Lower lobe of right lung (tissue), 2 donors: ENCODE measurements around the gene MEIS3. TPM values are rescaled to one million over a fixed set of nuclear protein-coding genes. Genes with fewer than 3 reads are reported as not detected.

ENCODE experiments used
- ATAC-seq, 2 donors: fragments of 200-7000 bp; cut with Tn5 transposase; one replicate each; pipeline ENCODE4 v1.9.1; 2020 to 2022; ENCODE audit warnings: mild to moderate bottlenecking in 2 of 2, moderate library complexity in 2 of 2
- DNase-seq: peaks from one replicate; pipeline ENCODE4 v3.0.0-alpha.2; 2020
- H3K27ac ChIP-seq: fragments of 200-600 bp; one replicate; pipeline ENCODE4 v1.8.0; 2022
- H3K27me3 ChIP-seq: fragments of 200-600 bp; one replicate; pipeline ENCODE4 v1.8.0; 2022; ENCODE audit warnings: low read depth
- H3K36me3 ChIP-seq: fragments of 200-600 bp; one replicate; pipeline ENCODE4 v1.8.0; 2022; ENCODE audit warnings: mild to moderate bottlenecking
- H3K4me1 ChIP-seq: fragments of 200-600 bp; one replicate; pipeline ENCODE4 v1.8.0; 2022
- H3K4me3 ChIP-seq: fragments of 200-600 bp; one replicate; pipeline ENCODE4 v1.8.0; 2022; ENCODE audit warnings: mild to moderate bottlenecking
- H3K9me3 ChIP-seq: fragments of 200-600 bp; one replicate; pipeline ENCODE4 v1.8.0; 2022
- CTCF ChIP-seq: fragments of 200-600 bp; IDR thresholded peaks from one replicate; pipeline ENCODE4 v1.8.0; 2022; ENCODE audit warnings: antibody characterized with exemption, mild to moderate bottlenecking
- intact Hi-C: fragments of 100-400 bp; cut with DNase I; formaldehyde crosslinking; loops from one replicate; pipeline ENCODE4 v1.11.0; 2022
- total RNA-seq: library from RNA; stranded (reverse); fragmentation: NEBNext Ultra II Directional; extraction: Animal tissue kit (Norgen Biotek cat#: 25700); gene quantifications from one replicate; pipeline ENCODE4 v1.2.1, GENCODE V29; 2021
- donor health status: DM: no; HTN: yes; CAD: no; lungs with severe emphysema.

Gene MEIS3
- total RNA-seq, 1 donor from 2014 or later: 5.3 TPM

GRCh38 chr19:47381653-47382279 lies 37.6 kb downstream of the MEIS3 start:
- H3K4me3 ChIP-seq: no peak overlapping the region
- H3K4me1 ChIP-seq: no peaks in the 10 kb centered on the region
- ATAC-seq: peak; percentile 42 to 63
- no peak for TF ChIP-seq CTCF
- no peaks in the 10 kb centered on the region for H3K27me3 ChIP-seq
- H3K27ac ChIP-seq: peak overlapping the region; percentile 11
- intact Hi-C loops: no loop called here
- H3K36me3 ChIP-seq: peaks cover 55% of the 10 kb centered on the region
- no peaks in the 10 kb centered on the region for H3K9me3 ChIP-seq
- DNase-seq: peak; percentile 80

- no peak overlapping the region for H3K27ac ChIP-seq
- H3K4me1 ChIP-seq: no peaks in the 10 kb centered on the region
- DNase-seq: no peak
Measured at GRCh38 chr19:47381121-47381520, 38.2 kb downstream of the MEIS3 start.

DNA sequence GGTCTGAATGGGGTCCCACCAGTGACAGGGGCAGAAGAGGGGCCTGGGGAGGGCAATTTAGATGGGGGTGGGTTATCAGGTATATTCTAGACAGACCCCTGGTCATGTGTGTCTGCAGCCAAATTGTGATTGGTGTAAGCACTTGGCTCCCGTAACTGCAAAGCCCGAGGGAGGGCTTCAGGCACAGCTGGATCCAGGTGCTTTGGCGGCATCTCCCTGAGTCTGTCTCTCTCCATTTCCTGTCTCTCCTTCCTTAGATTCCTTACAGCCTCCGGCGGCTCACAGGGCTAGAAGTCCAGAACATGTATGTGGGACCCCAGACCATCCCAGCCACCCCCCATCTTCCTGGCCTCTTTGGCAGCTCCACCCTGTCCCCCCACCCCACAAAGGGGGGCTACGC lies 38.8 kb downstream of the MEIS3 start:
- ATAC-seq (no peak), DNase-seq (no peak)
- no peak for TF ChIP-seq CTCF
- H3K36me3 ChIP-seq: peaks cover 67% of the 10 kb centered on the region
- H3K27me3 ChIP-seq: no peaks in the 10 kb centered on the region
- no peak overlapping the region for H3K27ac ChIP-seq
- no peaks in the 10 kb centered on the region for H3K9me3 ChIP-seq
- intact Hi-C loops: no loop called here
- H3K4me3 ChIP-seq: no peak overlapping the region
- no peaks in the 10 kb centered on the region for H3K4me1 ChIP-seq

More at GRCh38 chr19:47381121-47381520, 38.2 kb downstream of the MEIS3 start:
- H3K36me3 ChIP-seq: peaks cover 62% of the 10 kb centered on the region
- H3K4me3 ChIP-seq: no peak overlapping the region
- intact Hi-C loops: no loop called here
- no peaks in the 10 kb centered on the region for H3K9me3 ChIP-seq
- TF ChIP-seq CTCF: no peak
- ATAC-seq: no peak
- H3K27me3 ChIP-seq: no peaks in the 10 kb centered on the region

GRCh38 chr19:47379381-47379938 lies 39.9 kb downstream of the MEIS3 start:
- no peak for TF ChIP-seq CTCF
- no peak overlapping the region for H3K4me3 ChIP-seq
- intact Hi-C loops: no loop called here
- H3K27ac ChIP-seq: no peak overlapping the region
- no peaks in the 10 kb centered on the region for H3K27me3 ChIP-seq
- peaks cover 78% of the 10 kb centered on the region for H3K36me3 ChIP-seq
- ATAC-seq (no peak), DNase-seq (no peak)
- no peaks in the 10 kb centered on the region for H3K9me3 ChIP-seq
- H3K4me1 ChIP-seq: no peaks in the 10 kb centered on the region

GRCh38 chr19:47378246-47378645 lies 41.1 kb downstream of the MEIS3 start:
- no peak for ATAC-seq
- Histone ChIP-seq H3K36me3 (peaks cover 90% of the 10 kb centered on the region), H3K27ac (no peak overlapping the region), H3K4me1 (no peaks in the 10 kb centered on the region), H3K9me3 (no peaks in the 10 kb centered on the region), H3K4me3 (no peak overlapping the region), H3K27me3 (no peaks in the 10 kb centered on the region)
- no peak for TF ChIP-seq CTCF
- intact Hi-C loops: no loop called here
- no peak for DNase-seq
